ENCODE results near the gene RAB36. TPM values are rescaled to one million over a fixed set of nuclear protein-coding genes. Genes with fewer than 3 reads are reported as not detected.
A peak's percentile ranks its signal among the peaks of the same experiment; 100 is the strongest.

The RAB36 gene
- total and polyA plus RNA-seq, 9 of the 15 experiments (the other 6 are each of a cell fraction or from before 2014, with no cell fraction given) = 0.04 to 0.50 (median 0.08) TPM; not detected in 3

GRCh38 chr22:23149743-23150238 lies 4.5 kb downstream of the RAB36 start:
- no peak overlapping the region for H2AFZ ChIP-seq (ENCODE audit: low read depth, low read length)
- H3K9me3 ChIP-seq (replicated peaks; ENCODE audit: control insufficient read depth, insufficient read depth, low read depth, low read length) = no peaks in the 10 kb centered on the region
- ATAC-seq = no peak
- ChIA-PET CTCF (ENCODE audit: low intra/inter-chr PET ratio) (interaction anchor here (0.7 kb wide), 1 partner anchor 10 kb away, joined by 3 read pairs; no protein-coding TSS in a partner anchor), POLR2A (interaction anchor here (0.7 to 86.5 kb wide), 13 partner anchors 7 to 727 kb away, joined by 3 to 3476 read pairs (median 4); partner anchors contain the start of genes BCR and RSPH14)
- peaks cover 3 to 33% of the 10 kb centered on the region in 2 experiments for H3K4me1 ChIP-seq (replicated peaks in 1 of 2; ENCODE audit: control insufficient read depth in 2 of 2, insufficient read depth in 2 of 2, low read length in 2 of 2)
- peaks cover 56 to 70% of the 10 kb centered on the region in 2 experiments for H3K27me3 ChIP-seq (ENCODE audit: control insufficient read depth in 2 of 2, insufficient read depth in 2 of 2, low read length in 2 of 2)
- H3K36me3 ChIP-seq (ENCODE audit: control insufficient read depth, insufficient read depth, low read length) = no peaks in the 10 kb centered on the region
- no peak for FAIRE-seq
- H3K4me3 ChIP-seq = no peak overlapping the region
- H4K20me1 ChIP-seq (replicated peaks; ENCODE audit: control insufficient read depth, insufficient read depth, low read length) = peaks cover 79% of the 10 kb centered on the region
- 3% methylated on average over 15 of the region's 15 CpGs for WGBS (ENCODE audit: insufficient coverage, low coverage, missing lambda C conversion rate)
- no TSS peak for BruUV-seq (replicated peaks)
- no peaks in the 10 kb centered on the region for H3K79me2 ChIP-seq (ENCODE audit: control insufficient read depth, insufficient read depth, low read length)
- DNase-seq (ENCODE audit: extremely low read depth in 1 of 4, low spot score in 3 of 4) = peak in 2 of 4 experiments; percentile 60 to 63
- H3K27ac ChIP-seq (ENCODE audit: extremely low read depth, low read depth, low read length) = no peak overlapping the region
- intact Hi-C loops (cut with micrococcal nuclease) (no loop called here), in situ Hi-C loops (cut with MboI) (loop anchor here (25.0 kb wide), 1 partner anchor 438 kb away; the partner anchor contains the start of gene IGLL1)
- H3K4me2 ChIP-seq (ENCODE audit: insufficient read depth, low read length) = no peak overlapping the region
- peak overlapping the region in 1 of 2 experiments; percentile 53; a peak in 2 of 4 replicates for H3K9ac ChIP-seq (ENCODE audit: insufficient read depth in 1 of 2, low read depth in 2 of 2, low read length in 2 of 2)
- TF ChIP-seq, protein P1, sequence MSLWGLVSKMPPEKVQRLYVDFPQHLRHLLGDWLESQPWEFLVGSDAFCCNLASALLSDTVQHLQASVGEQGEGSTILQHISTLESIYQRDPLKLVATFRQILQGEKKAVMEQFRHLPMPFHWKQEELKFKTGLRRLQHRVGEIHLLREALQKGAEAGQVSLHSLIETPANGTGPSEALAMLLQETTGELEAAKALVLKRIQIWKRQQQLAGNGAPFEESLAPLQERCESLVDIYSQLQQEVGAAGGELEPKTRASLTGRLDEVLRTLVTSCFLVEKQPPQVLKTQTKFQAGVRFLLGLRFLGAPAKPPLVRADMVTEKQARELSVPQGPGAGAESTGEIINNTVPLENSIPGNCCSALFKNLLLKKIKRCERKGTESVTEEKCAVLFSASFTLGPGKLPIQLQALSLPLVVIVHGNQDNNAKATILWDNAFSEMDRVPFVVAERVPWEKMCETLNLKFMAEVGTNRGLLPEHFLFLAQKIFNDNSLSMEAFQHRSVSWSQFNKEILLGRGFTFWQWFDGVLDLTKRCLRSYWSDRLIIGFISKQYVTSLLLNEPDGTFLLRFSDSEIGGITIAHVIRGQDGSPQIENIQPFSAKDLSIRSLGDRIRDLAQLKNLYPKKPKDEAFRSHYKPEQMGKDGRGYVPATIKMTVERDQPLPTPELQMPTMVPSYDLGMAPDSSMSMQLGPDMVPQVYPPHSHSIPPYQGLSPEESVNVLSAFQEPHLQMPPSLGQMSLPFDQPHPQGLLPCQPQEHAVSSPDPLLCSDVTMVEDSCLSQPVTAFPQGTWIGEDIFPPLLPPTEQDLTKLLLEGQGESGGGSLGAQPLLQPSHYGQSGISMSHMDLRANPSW (CRISPR knock-in tag; IDR thresholded peaks at IDR 0.05) = peak; percentile 55; the same call in 1 of the 2 replicates
- TF ChIP-seq ZNF740 (CRISPR knock-in tag; IDR thresholded peaks at IDR 0.05) = no peak
- TF ChIP-seq ZNF740 (tag; IDR thresholded peaks at IDR 0.05) = no peak
- peaks cover 8% of the 10 kb centered on the region for H3K9me1 ChIP-seq (ENCODE audit: control insufficient read depth, insufficient read depth, low read length)

Data from K562 (cell line).